IMR-90 (cell line): Measurements from ENCODE around the gene PIK3C2A. TPM values are rescaled to one million over a fixed set of nuclear protein-coding genes. Genes with fewer than 3 reads are reported as not detected.

ENCODE experiments used
- ATAC-seq: fragments of 200-7000 bp; cut with Tn5 transposase; 2 replicates; pipeline ENCODE4 v1.9.1; 2020; ENCODE audit warnings: low read depth, mild to moderate bottlenecking, moderate library complexity
- BruUV-seq: library from RNA; stranded (reverse); fragments of 400-500 nt; replicated peaks from 2 replicates; lab custom pipeline; 2021; lab: Mats Ljungman, UMichigan
- CTCF ChIA-PET: fragments of 300-600 bp; formaldehyde crosslinking; extraction: SDS; loops from one replicate; lab custom pipeline; 2021; ENCODE audit warnings: antibody characterized with exemption; lab: Yijun Ruan, JAX
- POLR2A ChIA-PET: fragments of 300-600 bp; sonication (Branson Sonifier 250); formaldehyde crosslinking; loops from one replicate; lab custom pipeline; 2022; ENCODE audit warnings: antibody characterized with exemption; ENCODE audit not compliant: unreplicated experiment; lab: Charles Lee
- DNase-seq: peaks from one replicate; pipeline ENCODE4 v3.0.0; 2013
- H2AFZ ChIP-seq: replicated peaks from 2 replicates; pipeline ENCODE3; 2013; ENCODE audit warnings: low read length, mild to moderate bottlenecking; ENCODE audit not compliant: poor library complexity
- H2AK5ac ChIP-seq: 2 replicates; pipeline ENCODE4 v1.6.1; 2013; ENCODE audit warnings: low read depth, low read length, inconsistent platforms
- H2AK9ac ChIP-seq: replicated peaks from 2 replicates; pipeline ENCODE3; 2013; ENCODE audit warnings: mild to moderate bottlenecking, low read depth, low read length, moderate library complexity; ENCODE audit not compliant: poor library complexity
- H2BK120ac ChIP-seq: 2 replicates; pipeline ENCODE4 v1.6.1; 2013; ENCODE audit warnings: low read depth, low read length, inconsistent platforms
- H2BK15ac ChIP-seq: 3 replicates; pipeline ENCODE4 v1.6.1; 2013; ENCODE audit warnings: low read depth, low read length, inconsistent platforms
- H2BK20ac ChIP-seq: 2 replicates; pipeline ENCODE4 v1.6.1; 2013; ENCODE audit warnings: low read depth, mild to moderate bottlenecking, inconsistent platforms, low read length, moderate library complexity
- H2BK5ac ChIP-seq: 2 replicates; pipeline ENCODE4 v1.6.1; 2013; ENCODE audit warnings: mild to moderate bottlenecking, low read depth, low read length, inconsistent platforms; ENCODE audit not compliant: poor library complexity, severe bottlenecking
- H3K14ac ChIP-seq: replicated peaks from 2 replicates; pipeline ENCODE4 v1.6.1; 2013; ENCODE audit warnings: low read depth, low read length, inconsistent platforms
- H3K18ac ChIP-seq: 2 replicates; pipeline ENCODE4 v1.6.1; 2013; ENCODE audit warnings: low read depth, low read length, control low read depth
- H3K23ac ChIP-seq: 2 replicates; pipeline ENCODE4 v1.6.1; 2013; ENCODE audit warnings: low read depth, low read length, inconsistent platforms
- H3K27ac ChIP-seq: 2 replicates; pipeline ENCODE4 v1.5.1; 2013; ENCODE audit warnings: mild to moderate bottlenecking, control low read depth, low read length; ENCODE audit not compliant: insufficient read depth
- H3K27me3 ChIP-seq: 2 replicates; pipeline ENCODE4 v1.6.1; 2013; ENCODE audit warnings: low read length; ENCODE audit not compliant: control insufficient read depth, insufficient read depth
- H3K36me3 ChIP-seq: 2 replicates; pipeline ENCODE4 v1.6.1; 2013; ENCODE audit warnings: low read length, mixed read lengths; ENCODE audit not compliant: control insufficient read depth, insufficient read depth
- H3K4ac ChIP-seq: 2 replicates; pipeline ENCODE4 v1.6.1; 2013; ENCODE audit warnings: low read depth, low read length, inconsistent platforms
- H3K4me1 ChIP-seq: 2 replicates; pipeline ENCODE4 v1.6.1; 2013; ENCODE audit warnings: low read length, mixed read lengths; ENCODE audit not compliant: control insufficient read depth, insufficient read depth
- H3K4me2 ChIP-seq: 2 replicates; pipeline ENCODE4 v1.6.1; 2013; ENCODE audit warnings: low read depth, mild to moderate bottlenecking, control low read depth, low read length, moderate library complexity
- H3K4me3 ChIP-seq: 2 replicates; pipeline ENCODE4 v1.5.1; 2013; ENCODE audit warnings: low read depth, mild to moderate bottlenecking, control low read depth, low read length, moderate library complexity; ENCODE audit not compliant: insufficient read depth
- H3K56ac ChIP-seq: 2 replicates; pipeline ENCODE4 v1.6.1; 2013; ENCODE audit warnings: low read length, inconsistent platforms; ENCODE audit not compliant: insufficient read depth; ENCODE audit errors: extremely low read depth
- H3K79me1 ChIP-seq, 2 experiments: 2 replicates each; pipeline ENCODE4 v1.6.1; 2013; ENCODE audit warnings: low read length in 2 of 2, inconsistent platforms in 1 of 2, low read depth in 1 of 2
- H3K9ac ChIP-seq: 2 replicates; pipeline ENCODE4 v1.6.1; 2013; ENCODE audit warnings: low read depth, low read length, control low read depth
- H3K9me1 ChIP-seq: 2 replicates; pipeline ENCODE4 v1.6.1; 2013; ENCODE audit warnings: low read length, inconsistent platforms; ENCODE audit not compliant: insufficient read depth
- H3K9me3 ChIP-seq: 2 replicates; pipeline ENCODE4 v1.6.1; 2013; ENCODE audit warnings: low read length; ENCODE audit not compliant: control insufficient read depth, insufficient read depth
- H4K20me1 ChIP-seq: 2 replicates; pipeline ENCODE4 v1.6.1; 2013; ENCODE audit warnings: low read length, inconsistent platforms; ENCODE audit not compliant: insufficient read depth
- H4K5ac ChIP-seq: 2 replicates; pipeline ENCODE4 v1.6.1; 2013; ENCODE audit warnings: mild to moderate bottlenecking, low read depth, low read length, control low read depth
- H4K8ac ChIP-seq, 2 experiments: 2 replicates each; pipeline ENCODE4 v1.6.1; 2013; ENCODE audit warnings: low read depth in 2 of 2, low read length in 2 of 2, control low read depth in 1 of 2, inconsistent platforms in 1 of 2
- H4K91ac ChIP-seq: 2 replicates; pipeline ENCODE4 v1.6.1; 2013; ENCODE audit warnings: low read depth, low read length, inconsistent platforms; ENCODE audit not compliant: insufficient read depth
- BHLHE40 ChIP-seq: fragments of 150-350 bp; IDR thresholded peaks from 2 replicates; pipeline ENCODE4 v1.6.1; 2016; ENCODE audit warnings: mild to moderate bottlenecking, low read depth, low read length
- CEBPB ChIP-seq: IDR thresholded peaks from 2 replicates; pipeline ENCODE4 v1.6.1; 2012; ENCODE audit warnings: low read depth, low read length, improper control_type of control experiment
- CHD1 ChIP-seq: IDR thresholded peaks from 2 replicates; pipeline ENCODE4 v1.6.1; 2012; ENCODE audit warnings: low read depth, low read length, improper control_type of control experiment
- CTCF ChIP-seq: conservative IDR thresholded peaks from 2 replicates; pipeline ENCODE4 v1.5.1; 2012; ENCODE audit warnings: mild to moderate bottlenecking, low read depth, low read length, improper control_type of control experiment
- ELK1 ChIP-seq: fragments of 150-350 bp; IDR thresholded peaks from 2 replicates; pipeline ENCODE4 v1.6.1; 2016; ENCODE audit warnings: low read depth, mild to moderate bottlenecking, low read length, moderate library complexity, borderline replicate concordance
- FOS ChIP-seq: fragments of 150-350 bp; IDR thresholded peaks from 2 replicates; pipeline ENCODE4 v1.6.1; 2016; ENCODE audit warnings: low read depth, low read length
- MAFK ChIP-seq: IDR thresholded peaks from 2 replicates; pipeline ENCODE4 v1.6.1; 2012; ENCODE audit warnings: low read depth, low read length, improper control_type of control experiment
- MAZ ChIP-seq: IDR thresholded peaks from 2 replicates; pipeline ENCODE4 v1.6.1; 2012; ENCODE audit warnings: low read depth, mild to moderate bottlenecking, low read length, improper control_type of control experiment, moderate library complexity, borderline replicate concordance
- MXI1 ChIP-seq: IDR thresholded peaks from 2 replicates; pipeline ENCODE4 v1.6.1; 2012; ENCODE audit warnings: low read depth, mild to moderate bottlenecking, low read length, moderate library complexity, borderline replicate concordance
- NFE2L2 ChIP-seq: fragments of 150-350 bp; IDR thresholded peaks from 2 replicates; pipeline ENCODE4 v1.6.1; 2016; ENCODE audit warnings: low read depth, mild to moderate bottlenecking, low read length
- RAD21 ChIP-seq: IDR thresholded peaks from 2 replicates; pipeline ENCODE4 v1.6.1; 2012; ENCODE audit warnings: low read length, improper control_type of control experiment
- RCOR1 ChIP-seq: IDR thresholded peaks from 2 replicates; pipeline ENCODE4 v1.6.1; 2012; ENCODE audit warnings: mild to moderate bottlenecking, low read length, improper control_type of control experiment; ENCODE audit not compliant: insufficient replicate concordance
- RFX5 ChIP-seq: IDR thresholded peaks from 2 replicates; pipeline ENCODE4 v1.8.0; 2012; ENCODE audit warnings: low read depth, mild to moderate bottlenecking, low read length, moderate library complexity
- USF2 ChIP-seq: fragments of 150-350 bp; IDR thresholded peaks from 2 replicates; pipeline ENCODE4 v1.6.1; 2017; ENCODE audit warnings: mild to moderate bottlenecking, antibody characterized with exemption, low read length, low read depth
- WGBS, 2 experiments: methylation state at CpG; one replicate each; pipeline versions ENCODE4 v1.1.5 to v1.1.7; 2013; ENCODE audit warnings: missing lambda C conversion rate in 2 of 2; ENCODE audit not compliant: insufficient read length in 1 of 2; ENCODE audit errors: extremely low coverage in 2 of 2; 5-methylcytosine and 5-hydroxymethylcytosine counted together
- dilution Hi-C: fragments of 300-500 bp; cut with HindIII; formaldehyde crosslinking; loops from one replicate; pipeline ENCODE4 v1.14.3; 2018; ENCODE audit warnings: low sequenced_read_pairs; ENCODE audit not compliant: unreplicated experiment
- in situ Hi-C: fragments of 300-500 bp; cut with MboI; formaldehyde crosslinking; loops from 3 replicates; pipeline ENCODE4 v1.14.3; 2019; ENCODE audit warnings: low sequenced_read_pairs, inconsistent platforms, mixed read lengths
- intact Hi-C: fragments of 100-400 bp; cut with micrococcal nuclease; formaldehyde crosslinking; loops from 2 replicates; pipeline ENCODE4 v1.10.0; 2022
- polyA plus RNA-seq, 3 experiments: library from polyadenylated mRNA; depleted of rRNA; stranded (reverse); fragments of >200 nt; gene quantifications; 2 replicates each; pipeline ENCODE4 v1.2.3, GENCODE V29; 2012; ENCODE audit warnings: low replicate concordance in 1 of 3
- total RNA-seq: library from RNA; depleted of rRNA; stranded (reverse); fragments of >200 nt; gene quantifications from 2 replicates; pipeline ENCODE4 v1.2.3, GENCODE V29; 2012

Gene PIK3C2A
- total and polyA plus RNA-seq, 2 of the 4 experiments (the other 2 are of a cell fraction), result 14.6 to 36.6 TPM

- no TSS peak for BruUV-seq
- no peak overlapping the region for H2BK15ac ChIP-seq
- H3K79me1 ChIP-seq, result peaks cover 21 to 58% of the 10 kb centered on the region in 2 experiments
- H3K9me1 ChIP-seq, result peaks cover 8% of the 10 kb centered on the region
- H3K9me3 ChIP-seq, result no peaks in the 10 kb centered on the region
- H3K14ac ChIP-seq, result no peak overlapping the region
- no peak for ATAC-seq
- no peak for TF ChIP-seq NFE2L2
- TF ChIP-seq CHD1, result no peak
- TF ChIP-seq MXI1, result no peak
- TF ChIP-seq RAD21, result no peak
- no peak for TF ChIP-seq CTCF
- TF ChIP-seq BHLHE40, result no peak
- TF ChIP-seq FOS, result no peak
- no peak for TF ChIP-seq RFX5
- no peak for TF ChIP-seq RCOR1
- no peak for TF ChIP-seq MAZ
- TF ChIP-seq USF2, result no peak
- TF ChIP-seq ELK1, result no peak
- TF ChIP-seq MAFK, result no peak
- TF ChIP-seq CEBPB, result no peak
- H4K5ac ChIP-seq, result no peak overlapping the region
- ChIA-PET CTCF (no interaction called here), POLR2A (no interaction called here)
- H3K23ac ChIP-seq, result no peak overlapping the region
- no peak overlapping the region for H3K4me3 ChIP-seq
- intact Hi-C loops (no loop called here), dilution Hi-C loops (no loop called here), in situ Hi-C loops (no loop called here)
- no peak overlapping the region for H2AFZ ChIP-seq
- H4K20me1 ChIP-seq, result peaks cover 7% of the 10 kb centered on the region; the same call in 1 of the 2 replicates
- H2BK120ac ChIP-seq, result no peak overlapping the region
- no peak overlapping the region for H2AK5ac ChIP-seq
- H3K9ac ChIP-seq, result no peak overlapping the region
- no peak overlapping the region for H3K18ac ChIP-seq
- no peak for DNase-seq
- H3K4me1 ChIP-seq, result peaks cover 2% of the 10 kb centered on the region; the same call in 1 of the 2 replicates
- no peak overlapping the region for H2BK20ac ChIP-seq
- no peaks in the 10 kb centered on the region; the same call in 1 of the 2 replicates for H3K36me3 ChIP-seq
- H4K8ac ChIP-seq, result no peak overlapping the region
- no peak overlapping the region for H2AK9ac ChIP-seq
- no peak overlapping the region for H4K91ac ChIP-seq
- no peak overlapping the region for H3K27ac ChIP-seq
- WGBS, 2 experiments, result 100% methylated on average over 3 of the region's 11 CpGs; no CpG with 5 or more reads in 1 of the 2 experiments
- H2BK5ac ChIP-seq, result no peak overlapping the region
- no peak overlapping the region for H3K4me2 ChIP-seq
- H3K27me3 ChIP-seq, result no peaks in the 10 kb centered on the region
- no peak overlapping the region for H3K4ac ChIP-seq
- H3K56ac ChIP-seq, result no peak overlapping the region
Measured at GRCh38 chr11:17165247-17165890, 42.4 kb downstream of the PIK3C2A start.
